Measurements from ENCODE around the gene REC114. TPM values are rescaled to one million over a fixed set of nuclear protein-coding genes. Genes with fewer than 3 reads are reported as not detected.
"Not testable (repeated sequence)": the region's sequence is repeated elsewhere in the genome, so short reads cannot be mapped to it uniquely, and the experiment has no call there.

The REC114 gene, protein sequence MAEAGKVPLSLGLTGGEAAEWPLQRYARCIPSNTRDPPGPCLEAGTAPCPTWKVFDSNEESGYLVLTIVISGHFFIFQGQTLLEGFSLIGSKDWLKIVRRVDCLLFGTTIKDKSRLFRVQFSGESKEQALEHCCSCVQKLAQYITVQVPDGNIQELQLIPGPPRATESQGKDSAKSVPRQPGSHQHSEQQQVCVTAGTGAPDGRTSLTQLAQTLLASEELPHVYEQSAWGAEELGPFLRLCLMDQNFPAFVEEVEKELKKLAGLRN
- not detected for total RNA-seq

DNA sequence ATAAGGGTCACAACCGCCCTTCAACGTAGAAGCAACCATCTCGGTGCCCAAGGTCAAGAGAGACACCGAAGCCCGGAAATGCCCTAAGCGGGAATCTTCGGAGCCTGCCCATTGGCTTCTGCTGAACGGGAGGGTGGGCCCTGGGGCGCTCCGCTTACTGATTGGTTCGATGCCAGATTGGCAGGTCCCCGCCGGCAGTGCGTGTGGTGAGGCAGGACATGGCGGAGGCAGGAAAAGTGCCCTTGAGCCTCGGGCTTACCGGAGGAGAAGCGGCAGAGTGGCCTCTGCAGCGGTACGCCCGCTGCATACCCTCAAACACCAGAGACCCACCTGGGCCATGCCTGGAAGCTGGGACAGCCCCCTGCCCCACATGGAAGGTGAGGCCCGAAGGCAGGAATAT, at the start of gene REC114:
REC114 (plus strand) TSS at position 197 of the 400 bp plus-strand sequence; CDS start at position 219, 22 bp downstream.
- no peak for DNase-seq

DNA sequence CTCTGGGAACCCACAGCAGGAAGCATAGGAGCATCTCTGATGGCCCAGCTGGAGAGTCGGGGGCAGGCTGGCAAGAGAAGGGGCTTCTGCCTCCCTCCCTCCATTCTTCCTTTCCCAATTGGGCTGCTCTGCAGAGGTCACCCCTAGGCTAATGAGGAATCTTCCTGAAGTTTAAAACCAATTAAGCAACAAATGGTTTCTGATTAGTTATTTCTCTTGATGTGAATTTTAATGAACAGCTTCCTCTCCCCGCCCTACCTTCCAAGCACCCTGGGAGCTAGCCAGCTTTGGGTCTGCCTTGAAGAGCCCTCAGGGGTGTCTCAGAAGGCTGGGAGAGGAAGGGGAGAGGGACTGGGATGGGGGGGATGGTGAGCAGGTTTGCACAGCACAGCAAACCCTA, 49.6 kb upstream of the REC114 start:
- DNase-seq = no peak

DNA sequence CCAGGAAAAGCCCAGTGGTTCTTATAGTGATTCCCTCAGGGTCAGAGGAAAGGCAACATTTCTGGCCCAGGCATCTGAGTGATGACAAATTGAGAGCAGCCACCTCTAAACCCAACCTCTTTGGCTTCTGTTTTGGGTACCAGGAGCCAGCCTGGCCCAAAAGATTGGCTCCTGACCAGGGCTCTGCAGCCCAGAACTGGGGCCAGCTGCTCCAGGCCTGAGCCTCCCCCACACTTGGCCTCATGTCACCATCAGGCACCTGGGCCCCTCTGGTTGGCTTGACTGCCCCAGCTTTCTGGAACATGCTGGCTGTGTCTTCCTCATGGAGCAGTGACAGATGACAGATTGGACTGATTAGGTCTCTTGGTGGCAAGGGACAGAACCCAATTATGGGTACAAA, 48.2 kb upstream of the REC114 start:
- peak; percentile 72 for DNase-seq

DNA sequence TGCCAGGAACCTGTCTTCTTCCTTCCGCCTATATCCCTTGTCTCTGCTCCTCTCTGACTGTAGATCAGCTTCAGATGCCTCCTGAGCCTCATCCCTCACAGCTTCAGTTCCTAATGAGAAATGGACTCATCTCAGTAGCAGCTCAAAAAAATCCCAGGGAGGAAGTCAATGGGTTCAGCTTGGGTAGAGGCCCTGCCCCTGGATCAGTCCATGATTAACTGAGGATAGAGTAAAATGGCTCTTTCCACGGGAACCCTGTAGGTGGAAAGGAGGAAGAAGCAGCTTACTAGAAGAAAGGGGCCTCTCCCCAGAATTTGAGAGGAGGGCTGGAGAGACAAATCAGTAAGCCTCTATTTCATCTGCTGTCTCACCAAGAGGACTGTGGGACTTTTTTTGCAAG, 47.3 kb upstream of the REC114 start:
- no peak for DNase-seq

DNA sequence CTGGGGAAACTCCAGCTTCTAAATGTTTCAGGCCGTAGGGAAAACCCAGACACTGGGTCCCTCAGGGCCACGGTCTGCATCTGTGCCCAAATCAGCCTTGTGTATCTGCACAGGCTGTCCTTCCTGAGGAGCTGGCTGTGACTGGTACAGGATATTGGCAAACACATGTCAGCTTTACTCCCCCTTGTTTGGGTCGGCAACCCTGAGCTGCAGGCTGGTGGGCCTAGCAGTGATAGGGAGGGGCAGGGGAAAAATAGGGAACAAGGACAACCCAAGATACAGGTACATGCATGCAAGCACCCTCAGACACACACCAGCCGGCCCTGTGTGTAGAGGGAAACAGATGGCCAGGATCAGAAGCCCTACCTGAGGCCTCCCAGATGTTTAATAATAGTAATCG, 45.5 kb upstream of the REC114 start:
- DNase-seq = no peak

DNA sequence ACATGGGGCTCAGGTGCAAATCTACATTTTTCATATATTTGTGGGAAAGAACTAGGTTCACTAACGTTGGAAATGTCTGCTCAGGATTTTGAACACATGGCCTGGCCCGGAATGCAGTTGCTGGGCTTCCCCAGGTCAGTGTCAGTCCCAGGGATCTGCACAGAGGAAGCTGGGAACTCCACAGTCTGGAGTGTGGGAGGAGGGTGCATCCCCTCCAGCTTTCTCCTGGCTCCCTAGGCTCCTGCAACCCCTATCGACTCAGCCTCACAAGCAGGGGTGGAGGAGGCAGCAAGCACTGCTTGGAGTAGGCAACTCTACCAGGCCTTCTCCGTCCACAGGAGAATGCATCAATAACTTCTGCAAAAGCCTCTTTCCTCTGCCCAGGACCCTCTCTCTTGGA, 44.1 kb upstream of the REC114 start:
- no peak for DNase-seq

DNA sequence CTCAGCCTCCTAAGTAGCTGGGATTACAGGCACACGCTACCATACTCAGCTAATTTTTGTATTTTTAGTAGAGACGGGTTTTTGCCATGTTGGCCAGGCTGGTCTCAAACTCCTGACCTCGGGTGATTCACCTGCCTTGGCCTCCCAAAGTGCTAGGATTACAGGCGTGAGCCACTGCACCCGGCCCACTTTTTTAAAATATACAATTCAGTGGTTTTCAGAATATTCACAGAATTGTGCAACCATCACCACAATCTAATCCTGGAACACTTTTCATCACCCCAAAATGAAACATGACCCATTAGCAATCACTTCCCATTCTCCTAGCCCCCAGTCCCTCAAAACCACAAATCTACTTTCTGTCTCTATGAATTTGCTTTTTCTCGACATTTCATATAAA, 42.7 kb upstream of the REC114 start:
- not testable (repeated sequence) for DNase-seq

DNA sequence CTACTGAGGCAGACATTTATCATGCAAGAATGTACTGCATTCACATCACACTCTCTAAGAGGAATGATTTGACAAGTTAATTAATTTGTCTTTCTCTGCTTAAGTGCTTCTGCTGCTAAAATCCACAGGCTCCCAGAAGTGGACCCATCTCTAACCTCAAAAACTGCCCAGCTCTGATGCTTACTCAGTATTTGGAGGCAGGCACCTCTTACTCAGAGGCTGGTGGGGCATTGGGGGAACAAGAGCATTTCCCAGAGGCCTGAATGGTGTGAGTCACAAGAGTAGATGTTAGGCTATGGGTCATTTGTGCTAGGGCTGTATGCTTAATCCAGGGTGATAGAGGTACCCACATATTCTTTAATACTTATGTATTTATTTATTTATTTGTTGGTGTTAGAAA, 39.8 kb upstream of the REC114 start:
- no peak for DNase-seq

DNA sequence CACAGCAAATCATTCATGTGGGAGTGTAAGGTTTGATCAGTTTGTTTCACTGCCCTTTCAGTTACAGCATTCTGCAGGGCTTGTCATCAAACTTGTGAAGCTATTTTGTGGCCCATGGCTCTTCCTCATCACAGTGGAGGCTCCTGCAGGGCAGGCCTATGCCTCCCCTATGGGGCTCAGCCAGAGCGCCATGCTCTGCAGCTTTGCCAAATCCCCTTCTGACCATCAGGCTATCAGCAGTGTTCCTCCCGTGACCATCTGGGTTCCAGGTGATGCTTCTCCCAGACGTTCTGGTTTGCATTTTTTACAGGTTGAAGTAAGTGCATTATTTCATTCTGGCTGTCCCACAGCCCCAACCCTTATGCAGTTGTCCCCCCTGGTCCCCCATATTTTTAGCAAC, 28.1 kb upstream of the REC114 start:
- DNase-seq = no peak

DNA sequence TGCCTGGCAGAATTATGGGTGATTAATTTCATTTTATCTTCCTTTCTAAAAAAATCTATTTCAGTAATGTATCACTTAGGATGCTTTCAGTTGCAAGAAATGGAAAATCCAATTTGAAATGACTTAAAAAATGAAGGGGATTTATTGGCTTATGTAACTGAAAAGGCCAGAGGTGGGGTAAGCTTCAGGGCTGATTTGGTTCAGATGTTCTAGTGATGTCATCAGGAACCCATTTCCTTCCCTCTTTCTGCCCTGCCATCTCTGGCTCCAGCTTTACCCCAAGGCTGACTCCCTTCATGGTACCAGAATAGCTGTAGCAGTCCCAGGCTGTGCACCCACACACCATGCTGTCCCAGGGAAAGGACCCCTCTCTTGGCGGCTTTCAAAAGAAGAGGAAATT, 18.5 kb upstream of the REC114 start:
- no peak for DNase-seq

DNA sequence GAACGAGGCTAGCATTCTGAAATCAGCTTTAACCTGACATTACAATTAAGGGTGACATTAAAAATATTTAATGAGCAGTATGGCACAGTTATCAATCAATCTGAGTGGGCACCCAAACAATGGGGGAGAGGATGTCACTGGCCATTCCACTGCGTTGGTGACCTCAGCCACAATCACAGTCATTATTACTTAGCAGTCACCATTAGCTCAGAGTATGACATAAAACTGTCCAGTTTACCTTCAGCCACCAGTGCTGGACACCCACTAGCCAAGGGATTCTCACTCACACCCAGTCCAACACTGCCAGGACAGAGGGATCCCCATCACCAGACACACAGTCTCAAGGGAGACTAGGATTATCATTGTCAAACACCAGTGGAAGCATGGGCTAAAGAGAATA, 17.5 kb upstream of the REC114 start:
- no peak for DNase-seq

DNA sequence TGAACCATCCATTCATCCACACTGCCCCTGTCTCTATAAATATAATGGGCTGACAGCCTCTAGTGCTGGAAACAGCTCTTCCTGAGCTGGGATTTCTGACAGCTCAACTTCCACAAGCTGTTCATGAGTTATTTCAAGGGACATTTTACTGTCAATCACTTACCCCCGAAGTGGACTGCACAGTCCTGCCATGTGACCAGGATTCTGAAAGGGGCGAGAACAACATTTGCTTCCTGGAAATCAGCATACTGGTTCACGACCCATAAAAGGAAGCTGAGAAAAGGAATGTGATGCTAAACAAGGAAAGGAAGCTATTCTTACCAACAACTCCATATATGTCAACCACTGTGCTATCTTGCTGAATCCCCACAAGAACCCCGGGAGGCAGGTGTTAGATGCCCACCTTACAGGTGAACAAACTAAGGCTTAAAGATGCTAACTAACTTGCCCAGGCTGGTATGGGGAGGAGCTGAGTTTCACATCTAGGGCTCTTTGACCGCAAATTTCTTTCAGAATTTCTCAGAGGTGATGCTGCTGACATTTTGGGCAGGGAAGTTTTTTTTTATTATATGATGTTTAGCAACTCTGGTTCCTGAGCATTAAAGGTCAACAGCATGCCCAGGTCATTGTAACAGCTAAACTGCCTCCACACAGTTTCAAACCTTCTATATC, 16.5 kb upstream of the REC114 start:
- DNase-seq = no peak

DNA sequence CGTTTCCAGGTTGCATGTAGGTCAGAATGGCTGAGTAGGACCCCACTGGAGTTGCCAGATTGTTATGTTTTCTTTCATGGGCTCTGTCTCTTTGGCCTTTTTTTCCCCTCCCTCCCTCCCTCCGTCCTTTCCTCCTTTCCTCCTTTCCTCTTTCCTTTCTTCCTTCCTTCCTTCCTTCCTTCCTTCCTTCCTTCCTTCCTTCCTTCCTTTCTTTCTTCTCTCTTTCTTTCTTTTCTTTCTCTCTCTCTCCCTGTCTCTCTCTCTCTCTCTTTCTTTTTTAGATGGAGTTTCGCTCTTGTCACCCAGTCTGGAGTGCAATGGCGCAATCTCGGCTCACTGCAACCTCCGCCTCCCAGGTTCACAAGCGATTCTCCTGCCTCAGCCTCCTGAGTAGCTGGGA, 11.6 kb upstream of the REC114 start:
- DNase-seq = not testable (repeated sequence)

DNA sequence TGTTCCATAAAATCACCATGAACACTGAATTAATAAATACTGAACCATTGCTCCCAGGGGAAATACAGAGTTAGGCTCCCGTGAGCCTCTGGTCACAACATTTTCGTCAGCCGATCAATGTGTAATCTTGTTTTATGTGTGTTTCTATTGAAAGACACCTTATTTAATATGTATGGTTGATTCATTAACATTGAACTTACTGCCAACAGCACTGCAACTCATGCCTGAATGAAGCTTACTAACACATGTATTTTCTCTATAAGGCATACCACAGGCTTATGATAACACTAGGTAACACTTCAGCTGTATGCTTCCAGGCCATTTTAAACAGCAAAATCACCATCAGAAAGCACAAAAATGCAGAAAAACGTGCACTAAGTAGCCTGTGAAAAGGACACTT, 9.1 kb upstream of the REC114 start:
- no peak for DNase-seq

DNA sequence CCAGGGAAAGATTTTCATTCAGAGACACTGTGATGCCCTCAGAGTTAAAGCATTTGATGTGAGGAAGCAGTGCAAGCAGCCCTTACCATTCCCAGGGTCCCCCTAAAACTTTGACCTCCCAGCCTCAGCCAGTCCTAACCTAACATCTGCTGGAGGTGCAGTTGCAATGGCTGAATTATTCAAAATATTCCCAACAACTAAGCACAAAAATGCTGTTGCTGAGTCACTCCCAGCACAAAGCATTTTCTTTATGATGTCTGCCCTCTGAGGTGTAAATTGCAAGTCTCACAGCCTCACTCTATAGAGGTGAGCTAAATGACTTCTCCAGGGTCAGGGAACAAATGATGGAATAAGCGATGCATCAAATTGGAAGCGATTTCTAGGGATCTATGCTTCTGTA, 6.4 kb upstream of the REC114 start:
- no peak for DNase-seq

DNA sequence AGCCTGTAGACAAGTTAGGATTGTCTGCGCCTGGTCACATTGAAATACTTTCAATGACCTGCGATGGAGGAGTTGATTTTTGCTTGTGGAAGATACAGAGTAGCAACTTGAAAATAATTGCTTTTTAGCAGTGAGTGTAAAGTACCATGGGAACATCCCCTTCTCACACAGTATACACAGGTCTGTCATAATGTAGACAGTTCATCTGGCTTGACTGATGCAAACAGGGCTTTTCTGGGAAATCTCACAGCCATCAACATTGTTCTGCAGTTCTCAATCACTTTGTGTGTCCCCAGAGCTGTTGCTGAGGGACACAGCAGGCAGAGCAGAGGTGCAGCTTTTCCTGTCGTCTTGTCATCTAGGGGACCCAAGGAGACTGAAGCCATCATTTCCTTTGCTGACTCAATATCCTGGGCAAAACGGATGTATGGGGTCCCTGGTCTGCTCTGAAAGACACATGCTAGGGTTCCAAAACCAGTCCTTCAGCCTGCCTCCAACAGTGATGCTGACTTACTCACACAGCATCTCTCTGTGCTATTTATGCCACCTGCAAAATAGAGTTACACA, 5.3 kb upstream of the REC114 start:
- DNase-seq = no peak

DNA sequence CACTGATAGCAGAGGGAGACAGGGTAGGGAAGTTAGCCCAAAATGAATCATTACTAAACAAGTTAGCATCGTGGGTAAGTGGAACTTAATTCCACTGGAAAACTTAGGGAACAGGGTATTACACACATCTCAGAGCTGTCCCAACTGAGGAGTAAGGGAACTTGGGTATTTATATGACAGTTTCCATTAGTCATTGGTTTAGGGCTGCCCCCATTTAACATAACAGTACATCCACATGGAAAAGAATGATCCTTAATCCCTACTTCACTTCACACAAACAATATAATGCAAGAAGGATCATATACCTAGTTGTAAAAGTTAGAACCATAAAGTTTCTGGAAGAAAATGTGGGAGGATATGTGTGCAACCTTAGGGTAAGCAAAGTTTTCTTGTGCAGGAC, 4.3 kb upstream of the REC114 start:
- DNase-seq = no peak

DNA sequence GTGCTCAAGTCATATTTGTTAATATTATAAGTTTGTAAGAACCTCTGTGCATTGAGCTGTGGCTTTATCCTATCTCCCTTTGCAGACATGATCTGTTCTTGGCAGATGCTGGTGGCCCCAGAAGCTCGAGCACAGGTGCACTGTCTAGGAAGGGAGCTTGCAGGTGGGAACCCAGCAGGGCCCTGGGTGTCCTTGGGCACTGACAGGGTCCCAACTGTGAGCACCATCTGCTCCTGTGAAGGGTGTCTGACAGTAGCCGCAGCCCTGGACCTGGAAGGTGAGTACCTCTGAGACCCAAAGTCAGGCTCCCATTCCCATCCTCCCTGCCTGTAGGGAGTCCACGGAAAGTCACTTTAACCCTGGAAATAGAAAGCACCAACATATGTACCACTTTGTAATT, 2.4 kb upstream of the REC114 start:
- no peak for DNase-seq

DNA sequence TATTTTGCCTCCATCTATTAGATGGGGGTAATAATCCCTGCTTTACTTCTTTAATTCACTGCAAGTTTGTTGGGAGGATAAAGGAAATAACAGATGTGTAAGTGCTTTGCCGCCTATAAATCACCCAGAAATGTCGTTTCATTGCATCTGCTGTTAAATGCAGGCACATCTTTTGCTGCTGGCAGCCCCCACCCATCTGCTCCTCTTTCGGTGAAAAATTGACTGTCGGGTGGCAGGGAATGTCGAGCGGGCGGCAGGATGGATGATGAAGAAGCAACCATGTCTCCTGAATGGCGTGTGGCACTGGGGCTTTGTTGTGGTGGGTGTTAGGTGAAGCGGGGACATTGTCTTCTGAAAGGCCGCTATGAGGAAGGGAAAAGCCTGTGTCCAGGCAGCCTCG, 543 bp upstream of the REC114 start:
- DNase-seq = no peak

DNA sequence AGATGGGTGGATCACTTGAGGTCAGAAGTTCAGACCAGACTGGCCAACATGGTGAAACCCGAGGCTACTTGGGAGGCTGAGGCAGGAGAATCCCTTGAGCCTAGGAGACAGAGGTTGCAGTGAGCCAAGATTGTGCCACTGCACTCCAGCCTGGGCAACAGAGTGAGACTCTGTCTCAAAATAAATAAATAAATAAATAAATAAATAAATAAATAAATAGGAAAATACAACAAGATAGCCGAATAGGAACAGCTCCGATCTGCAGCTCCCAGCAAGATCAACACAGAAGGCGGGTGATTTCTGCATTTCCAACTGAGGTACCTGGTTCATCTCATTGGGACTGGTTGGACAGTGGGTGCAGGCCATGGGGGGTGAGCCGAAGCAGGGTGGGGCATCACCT, 4.5 kb downstream of the REC114 start:
- not testable (repeated sequence) for DNase-seq

DNA sequence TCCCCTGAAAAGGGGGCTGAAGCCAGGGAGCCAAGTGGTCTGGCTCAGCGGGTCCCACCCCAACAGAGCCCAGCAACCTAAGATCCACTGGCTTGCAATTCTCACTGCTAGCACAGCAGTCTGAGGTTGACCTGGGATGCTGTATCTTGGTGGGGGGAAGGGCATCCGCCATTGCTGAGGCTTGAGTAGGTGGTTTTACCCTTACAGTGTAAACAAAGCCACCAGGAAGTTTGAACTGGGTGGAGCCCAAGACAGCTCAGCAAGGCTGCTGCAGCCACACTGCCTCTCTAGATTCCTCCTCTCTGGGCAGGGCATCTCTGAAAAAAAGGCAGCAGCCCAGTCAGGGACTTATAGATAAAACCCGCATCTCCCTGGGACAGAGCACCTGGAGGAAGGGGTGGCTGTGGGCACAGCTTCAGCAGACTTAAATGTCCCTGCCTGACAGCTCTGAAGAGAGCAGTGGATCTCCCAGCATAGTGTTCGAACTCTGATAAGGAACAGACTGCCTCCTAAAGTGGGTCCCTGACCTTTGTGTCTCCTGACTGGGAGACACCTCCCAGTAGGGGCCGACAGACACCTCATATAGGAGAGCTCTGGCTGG, 5.3 kb downstream of the REC114 start:
- DNase-seq = not testable (repeated sequence)

DNA sequence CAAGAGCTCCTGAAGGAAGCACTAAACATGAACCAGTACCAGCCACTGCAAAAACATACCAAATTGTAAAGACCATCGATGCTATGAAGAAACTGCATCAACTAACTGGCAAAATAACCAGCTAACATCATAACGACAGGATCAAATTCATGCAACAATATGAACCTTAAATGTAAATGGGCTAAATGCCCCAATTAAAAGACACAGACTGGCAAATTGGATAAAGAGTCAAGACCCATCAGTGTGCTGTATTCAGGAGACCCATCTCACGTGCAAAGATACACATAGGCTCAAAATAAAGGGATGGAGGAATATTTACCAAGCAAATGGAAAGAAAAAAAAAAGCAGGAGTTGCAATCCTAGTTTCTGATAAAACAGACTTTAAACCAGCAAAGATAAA, 7.0 kb downstream of the REC114 start:
- not testable (repeated sequence) for DNase-seq

DNA sequence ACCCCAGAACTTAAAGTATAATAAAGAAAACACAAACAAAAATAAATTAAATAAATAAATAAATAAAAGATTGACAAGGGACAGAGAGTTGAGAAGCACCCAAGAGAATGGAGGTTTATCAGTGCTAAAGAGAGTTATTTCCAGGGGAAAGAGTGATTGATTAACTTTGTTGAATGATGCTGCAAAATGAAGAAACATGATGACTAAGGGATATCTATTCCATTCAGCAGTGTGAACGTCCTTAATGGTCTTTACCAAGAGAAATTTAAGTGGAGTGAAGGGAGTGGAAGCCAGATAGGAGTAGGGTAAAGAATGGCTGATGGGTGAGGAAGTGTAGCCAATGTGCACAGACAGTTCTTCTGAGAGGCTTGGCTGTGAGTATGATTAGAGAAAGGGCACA, 11.1 kb downstream of the REC114 start:
- DNase-seq = no peak

DNA sequence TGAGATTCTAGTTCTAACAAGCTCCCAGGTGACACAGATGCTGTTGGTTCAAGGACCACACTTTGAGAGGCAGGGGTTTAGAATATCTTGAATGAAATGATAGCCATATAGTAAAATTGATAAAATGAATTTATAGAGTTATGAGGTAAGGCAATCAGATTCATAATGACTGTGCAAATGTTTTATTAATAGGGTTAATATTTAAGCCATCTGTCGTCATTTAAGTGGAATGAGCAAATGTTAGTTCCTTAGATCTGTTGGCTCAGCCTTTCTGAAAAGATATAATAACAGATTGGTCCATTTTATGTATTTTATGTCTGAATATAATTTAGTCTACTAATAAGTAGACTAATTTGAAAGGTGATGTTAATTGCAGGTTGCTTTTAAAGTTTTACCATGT, 12.9 kb downstream of the REC114 start:
- no peak for DNase-seq
